HCT116 (cell line): ENCODE results near the gene PRMT7. TPM values are rescaled to one million over a fixed set of nuclear protein-coding genes. Genes with fewer than 3 reads are reported as not detected.

ENCODE experiments used
- ATAC-seq: fragments of 200-7000 bp; cut with Tn5 transposase; 2 replicates; pipeline ENCODE4 v1.9.1; 2020; ENCODE audit warnings: mild to moderate bottlenecking, moderate library complexity
- BruUV-seq: library from RNA; stranded (reverse); fragments of 400-500 nt; replicated peaks from 2 replicates; lab custom pipeline; 2021; lab: Mats Ljungman, UMichigan
- CTCF ChIA-PET: fragments of 300-600 bp; sonication (Branson Sonifier 250); formaldehyde crosslinking; loops from one replicate; lab custom pipeline; 2021; ENCODE audit warnings: antibody characterized with exemption; lab: Charles Lee
- POLR2A ChIA-PET: fragments of 300-600, 350-600 bp; sonication (Branson Sonifier 250); formaldehyde crosslinking; loops from one replicate; lab custom pipeline; 2021; ENCODE audit warnings: antibody characterized with exemption; lab: Charles Lee
- RAD21 ChIA-PET, 2 experiments: fragments of 300-600 bp; sonication (Branson Sonifier 250); formaldehyde crosslinking; loops; one replicate each; lab custom pipeline; 2023; ENCODE audit warnings: low total read pairs in 2 of 2; ENCODE audit not compliant: uncharacterized antibody in 2 of 2, unreplicated experiment in 2 of 2, low non-redundant PET in 1 of 2; lab: Charles Lee
- DNase-seq: peaks from one replicate; pipeline ENCODE4 v3.0.0-alpha.2; 2010; ENCODE audit warnings: low read depth, low spot score
- H2AFZ ChIP-seq: fragments of 200-600 bp; shearing (Covaris generic), sonication (generic); 2 replicates; pipeline ENCODE4 v1.6.1; 2017; ENCODE audit warnings: low read depth, mixed run types, mixed read lengths, antibody characterized with exemption, low read length; ENCODE audit not compliant: poor library complexity, severe bottlenecking
- H3K27ac ChIP-seq: 2 replicates; pipeline ENCODE4 v1.5.1; 2012; ENCODE audit warnings: low read depth, low read length
- H3K27me3 ChIP-seq: fragments of 200-600 bp; sonication (generic); 2 replicates; pipeline ENCODE4 v1.6.1; 2016; ENCODE audit warnings: mixed run types, low read length, mixed read lengths; ENCODE audit not compliant: insufficient read depth
- H3K36me3 ChIP-seq, 2 experiments: fragments of 200-500 bp in 1 of 2; fragments of 200-600 bp in 1 of 2; sonication (Bioruptor generic) in 1 of 2; sonication (generic) in 1 of 2; 2 replicates each; pipeline versions ENCODE4 v1.5.1 to v1.6.1; 2014 to 2016; ENCODE audit warnings: low read length in 2 of 2, inconsistent platforms in 1 of 2, mixed read lengths in 1 of 2, mixed run types in 1 of 2; ENCODE audit not compliant: insufficient read depth in 2 of 2, control insufficient read depth in 1 of 2
- H3K4me1 ChIP-seq, 2 experiments: fragments of 200-600 bp in 1 of 2; sonication (generic) in 1 of 2; 2 replicates each; pipeline versions ENCODE4 v1.5.1 to v1.6.1; 2012 to 2017; ENCODE audit warnings: low read length in 2 of 2, inconsistent platforms in 1 of 2, mild to moderate bottlenecking in 1 of 2, mixed read lengths in 1 of 2, mixed run types in 1 of 2, moderate library complexity in 1 of 2; ENCODE audit not compliant: insufficient read depth in 2 of 2, control insufficient read depth in 1 of 2
- H3K4me2 ChIP-seq: fragments of 200-600 bp; sonication (generic); 2 replicates; pipeline ENCODE4 v1.6.1; 2017; ENCODE audit warnings: mixed run types, low read length, mixed read lengths
- H3K4me3 ChIP-seq, 2 experiments: fragments of 200-600 bp in 1 of 2; sonication (generic) in 1 of 2; replicated peaks in 1 of 2; 2 replicates each; pipeline ENCODE4 v1.5.1; 2011 to 2016; ENCODE audit warnings: low read length in 2 of 2, control low read depth in 1 of 2, low read depth in 1 of 2, mild to moderate bottlenecking in 1 of 2, mixed read lengths in 1 of 2, mixed run types in 1 of 2
- H3K79me2 ChIP-seq: fragments of 200-600 bp; sonication (generic); 2 replicates; pipeline ENCODE4 v1.6.1; 2017; ENCODE audit warnings: mild to moderate bottlenecking, mixed run types, low read length, moderate library complexity, mixed read lengths; ENCODE audit not compliant: insufficient read depth
- H3K9ac ChIP-seq: fragments of 200-600 bp; sonication (generic); 2 replicates; pipeline ENCODE4 v1.6.1; 2016; ENCODE audit warnings: low read length, mixed read lengths
- H3K9me2 ChIP-seq: fragments of 200-600 bp; sonication (generic), shearing (Covaris generic); 2 replicates; pipeline ENCODE4 v1.6.1; 2017; ENCODE audit warnings: mixed run types, mild to moderate bottlenecking, moderate library complexity; ENCODE audit not compliant: insufficient read depth
- H3K9me3 ChIP-seq, 2 experiments: fragments of 200-500 bp in 1 of 2; fragments of 200-600 bp in 1 of 2; sonication (Bioruptor generic) in 1 of 2; sonication (generic) in 1 of 2; 2 replicates each; pipeline ENCODE4 v1.6.1; 2014 to 2017; ENCODE audit warnings: low read length in 2 of 2, mixed read lengths in 2 of 2, inconsistent platforms in 1 of 2, low read depth in 1 of 2, mild to moderate bottlenecking in 1 of 2, mixed run types in 1 of 2, moderate library complexity in 1 of 2; ENCODE audit not compliant: control insufficient read depth in 1 of 2, insufficient read depth in 1 of 2
- H4K20me1 ChIP-seq: fragments of 200-600 bp; sonication (generic), shearing (Covaris generic); 2 replicates; pipeline ENCODE4 v1.6.1; 2017; ENCODE audit warnings: mixed run types, mild to moderate bottlenecking, moderate library complexity; ENCODE audit not compliant: insufficient read depth
- EZH2phosphoT487 ChIP-seq: fragments of 200-600 bp; IDR thresholded peaks from 2 replicates; pipeline ENCODE4 v1.6.1; 2018; ENCODE audit warnings: antibody characterized with exemption, borderline replicate concordance
- MAX ChIP-seq: IDR thresholded peaks from 2 replicates; pipeline ENCODE4 v1.6.1; 2012
- ZBTB33 ChIP-seq: IDR thresholded peaks from 2 replicates; pipeline ENCODE4 v1.6.1; 2011; ENCODE audit warnings: mild to moderate bottlenecking, low read length, moderate library complexity; ENCODE audit not compliant: insufficient replicate concordance; ENCODE audit errors: extremely low read depth
- intact Hi-C: fragments of 100-400 bp; cut with micrococcal nuclease; formaldehyde crosslinking; loops from 2 replicates; pipeline ENCODE4 v1.10.0; 2022
- total RNA-seq: library from RNA; stranded (reverse); gene quantifications from one replicate; pipeline ENCODE4 v1.2.1, GENCODE V29; 2021; ENCODE audit not compliant: unreplicated experiment

Gene PRMT7
- total RNA-seq, 1 experiment from 2014 or later = 34.4 TPM

GRCh38 chr16:68299571-68300453, 11.0 kb upstream of the PRMT7 start:
- no peaks in the 10 kb centered on the region for H3K27me3 ChIP-seq
- TF ChIP-seq EZH2phosphoT487 = no peak
- no peak for TF ChIP-seq MAX
- no peak for TF ChIP-seq ZBTB33
- H3K9me3 ChIP-seq = no peaks in the 10 kb centered on the region
- H3K9ac ChIP-seq = no peak overlapping the region
- ChIA-PET CTCF (interaction anchor here (1.5 kb wide), 1 partner anchor 36 kb away, joined by 5 read pairs; the partner anchor contains the start of gene SLC7A6), POLR2A (no interaction called here), RAD21 (no interaction called here)
- DNase-seq (no peak), ATAC-seq (no peak)
- no peak overlapping the region for H2AFZ ChIP-seq
- BruUV-seq = no TSS peak
- H3K79me2 ChIP-seq = peaks cover 9% of the 10 kb centered on the region; the same call in 1 of the 2 replicates
- peaks cover 35 to 73% of the 10 kb centered on the region in 2 experiments for H3K36me3 ChIP-seq
- H3K27ac ChIP-seq = no peak overlapping the region
- H3K4me3 ChIP-seq = no peak overlapping the region
- intact Hi-C loops = no loop called here
- no peaks in the 10 kb centered on the region for H3K9me2 ChIP-seq
- no peaks in the 10 kb centered on the region for H3K4me1 ChIP-seq
- H3K4me2 ChIP-seq = no peak overlapping the region
- no peaks in the 10 kb centered on the region for H4K20me1 ChIP-seq
